Bone marrow (tissue), 2 donors: ENCODE measurements around the gene SMYD1.
A peak's percentile ranks its signal among the peaks of the same experiment; 100 is the strongest.
"Not testable (repeated sequence)": the region's sequence is repeated elsewhere in the genome, so short reads cannot be mapped to it uniquely, and the experiment has no call there.

Experiments
- DNase-seq, 2 donors: peaks; one replicate each; lab custom pipeline; 2025; lab: John Stamatoyannopoulos, UW

The SMYD1 gene

GRCh38 chr2:88067598-88067997 is at the start of gene SMYD1:
Gene SMYD1 (plus strand): TSS chr2:88067825. CDS start chr2:88067865, 40 bp downstream.
- DNase-seq, result no peak

GRCh38 chr2:88018077-88018805 is 49.4 kb upstream of the SMYD1 start:
- not testable (repeated sequence) for DNase-seq

- no peak for DNase-seq
These were observed 48.7 kb upstream of the SMYD1 start for GRCh38 chr2:88018909-88019308.

GRCh38 chr2:88019985-88020384 is 47.6 kb upstream of the SMYD1 start:
- no peak for DNase-seq

- DNase-seq, result no peak
These were observed 45.0 kb upstream of the SMYD1 start for GRCh38 chr2:88022669-88022921.

- DNase-seq, result no peak
These were observed 43.1 kb upstream of the SMYD1 start for GRCh38 chr2:88024509-88024908.

GRCh38 chr2:88027697-88028389 is 39.8 kb upstream of the SMYD1 start:
- peak in 1 of 2 donors; percentile 63 for DNase-seq

GRCh38 chr2:88028931-88029330 is 38.7 kb upstream of the SMYD1 start:
- no peak for DNase-seq

GRCh38 chr2:88032070-88032702 is 35.4 kb upstream of the SMYD1 start:
- DNase-seq, result no peak

GRCh38 chr2:88036182-88036581 is 31.4 kb upstream of the SMYD1 start:
- no peak for DNase-seq

GRCh38 chr2:88036606-88037005 is 31.0 kb upstream of the SMYD1 start:
- no peak for DNase-seq

- no peak for DNase-seq
These were observed 29.1 kb upstream of the SMYD1 start for GRCh38 chr2:88038263-88039105.

GRCh38 chr2:88042476-88042875 is 25.1 kb upstream of the SMYD1 start:
- no peak for DNase-seq

- DNase-seq, result not testable (repeated sequence)
These were observed 22.1 kb upstream of the SMYD1 start for GRCh38 chr2:88045561-88045960.

GRCh38 chr2:88048541-88048940 is 19.1 kb upstream of the SMYD1 start:
- no peak for DNase-seq

- DNase-seq, result no peak
These were observed 18.0 kb upstream of the SMYD1 start for GRCh38 chr2:88049622-88050021.

- DNase-seq, result no peak
These were observed 15.8 kb upstream of the SMYD1 start for GRCh38 chr2:88051792-88052191.

- DNase-seq, result no peak
These were observed 14.3 kb upstream of the SMYD1 start for GRCh38 chr2:88053296-88053695.

- DNase-seq, result no peak
These were observed 13.5 kb upstream of the SMYD1 start for GRCh38 chr2:88053934-88054781.

GRCh38 chr2:88054782-88055370 is 12.7 kb upstream of the SMYD1 start:
- DNase-seq, result no peak
